Stimulated activated CD8-positive, alpha-beta memory T cell treated with anti-CD3 and anti-CD28 coated beads, Interleukin-2, amount 100 ng/mL, for 1 hour (primary cell): ENCODE data around the gene TOR1B.
"Not testable (repeated sequence)": the region's sequence is repeated elsewhere in the genome, so short reads cannot be mapped to it uniquely, and the experiment has no call there.

Source experiments
- DNase-seq, 2 donors: peaks; one replicate each; pipeline ENCODE4 v3.0.0-alpha.2; 2020; ENCODE audit warnings: low read depth in 2 of 2

TOR1B gene

DNA sequence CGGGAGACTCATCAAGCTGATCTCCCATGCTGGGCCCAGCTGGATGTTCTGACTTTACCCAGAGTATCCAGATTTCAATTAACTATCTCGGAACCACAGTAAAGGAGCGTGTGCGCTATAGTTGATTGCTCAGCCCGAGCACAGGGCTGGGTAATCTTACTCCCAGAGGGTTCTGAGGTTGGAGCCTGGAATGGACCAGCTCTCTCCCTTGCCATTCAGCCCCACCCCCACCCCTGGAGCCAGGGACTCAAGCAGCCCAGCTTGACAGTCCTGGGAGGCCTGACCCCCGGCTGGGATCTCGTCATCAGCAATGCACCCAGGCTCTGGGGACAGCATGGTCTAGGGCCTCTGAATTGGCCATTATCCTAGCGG, 26.4 kb upstream of the TOR1B start:
- no peak for DNase-seq

DNA sequence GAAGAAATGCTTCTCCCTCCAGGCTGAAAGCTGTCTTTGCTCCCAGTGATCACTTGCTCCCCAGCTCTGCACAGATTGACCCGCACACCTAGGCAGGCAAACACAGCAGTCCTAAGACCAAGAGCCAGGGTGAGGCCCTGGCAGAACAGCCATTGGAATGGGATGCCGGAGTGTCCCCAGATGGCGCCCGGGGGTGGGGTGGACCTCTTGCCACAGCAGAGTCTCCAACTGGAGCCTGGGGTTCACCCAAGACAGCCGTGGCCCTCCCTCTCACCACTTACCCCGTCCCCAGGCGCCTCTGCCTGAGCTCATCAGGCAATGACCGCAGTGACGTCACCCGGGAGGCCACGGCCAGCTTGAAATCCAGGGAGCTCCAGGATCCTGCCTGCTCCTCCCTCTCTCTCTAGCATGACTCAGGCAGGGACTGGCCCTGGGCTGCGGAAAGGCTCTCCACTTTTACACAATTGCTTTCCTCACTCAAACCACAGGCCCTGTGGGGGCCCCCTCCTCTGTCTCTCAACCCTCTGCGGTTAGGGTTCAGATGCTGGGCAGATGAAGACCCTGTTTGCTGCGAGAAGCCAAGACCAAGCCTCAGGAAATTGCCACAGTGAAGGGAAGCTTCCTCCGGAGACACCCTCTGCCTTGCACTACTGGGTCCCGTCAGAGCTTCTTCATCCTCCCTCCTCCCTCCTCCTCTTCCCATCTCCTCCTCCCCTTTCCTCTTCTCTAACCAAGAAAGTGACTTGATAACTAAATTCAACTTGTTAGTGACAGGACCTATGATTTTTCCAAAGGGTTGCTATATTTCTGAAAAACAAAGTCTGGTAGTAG, 25.8 kb upstream of the TOR1B start:
- peak; percentile 6 to 10 for DNase-seq

DNA sequence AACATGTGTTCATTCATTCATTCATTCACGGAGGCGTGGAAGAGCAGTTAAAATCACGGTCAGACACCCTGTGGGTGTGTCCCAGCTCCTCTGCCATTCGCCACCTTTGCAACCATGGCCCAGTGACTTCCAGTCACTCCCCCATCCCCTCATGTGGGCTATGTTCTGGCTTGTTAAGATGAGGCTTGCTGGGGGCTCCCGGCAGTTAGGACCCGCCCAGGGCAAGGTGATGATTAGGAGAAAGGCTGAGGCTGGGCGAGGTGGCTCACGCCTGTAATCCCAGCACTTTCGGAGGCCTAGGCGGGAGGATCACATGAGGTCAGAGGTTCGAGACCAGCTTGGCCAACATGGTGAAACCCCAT, 25.2 kb upstream of the TOR1B start:
- DNase-seq, result no peak

DNA sequence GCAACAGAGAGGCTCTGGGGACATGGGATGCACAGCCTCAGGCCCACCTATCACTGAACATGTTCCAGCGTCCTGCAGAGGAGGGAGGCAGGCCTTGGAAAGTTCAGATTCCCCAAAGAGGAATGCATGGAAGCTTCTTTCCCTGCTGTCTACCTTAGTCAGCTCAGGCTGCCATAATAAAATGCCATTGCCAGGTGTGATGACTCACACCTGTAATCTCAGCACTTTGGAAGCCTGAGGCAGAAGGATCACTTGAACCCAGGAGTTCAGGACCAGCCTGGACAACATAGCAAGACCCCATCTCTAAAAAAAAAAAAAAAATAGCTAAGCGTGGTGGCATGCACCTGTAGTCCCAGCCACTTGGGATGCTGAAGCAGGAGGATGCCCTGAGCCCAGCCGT, 24.5 kb upstream of the TOR1B start:
- DNase-seq, result no peak

DNA sequence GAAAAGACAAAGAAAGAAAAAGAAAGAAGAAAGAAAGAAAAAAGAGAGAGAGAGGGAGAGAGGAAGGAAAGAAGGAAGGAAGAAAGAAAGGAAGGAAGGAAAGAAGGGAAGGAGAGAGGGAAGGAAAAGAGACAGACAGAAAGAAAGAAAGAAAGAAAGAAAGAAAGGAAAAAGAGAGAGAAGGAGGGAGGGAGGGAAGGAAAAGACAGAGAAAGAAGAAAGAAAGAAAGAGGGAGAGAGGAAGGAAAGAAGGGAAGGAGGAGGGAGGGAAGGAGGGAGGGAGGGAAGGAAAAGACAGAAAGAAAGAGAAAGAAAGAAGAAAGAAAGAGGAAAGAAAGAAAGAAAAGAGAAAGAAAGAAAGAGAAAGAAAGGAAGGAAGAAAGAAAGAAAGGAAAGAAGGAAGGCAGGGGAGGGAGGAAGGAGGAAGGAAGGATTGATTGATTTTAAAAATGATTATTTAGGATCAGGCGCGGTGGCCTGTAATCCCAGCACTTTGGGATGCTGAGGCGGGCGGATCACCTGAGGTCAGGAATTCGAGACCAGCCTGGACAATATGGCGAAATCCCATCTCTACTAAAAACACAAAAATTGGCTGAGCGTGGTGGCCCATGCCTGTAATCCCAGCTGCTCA, 23.3 kb upstream of the TOR1B start:
- DNase-seq, result no peak

DNA sequence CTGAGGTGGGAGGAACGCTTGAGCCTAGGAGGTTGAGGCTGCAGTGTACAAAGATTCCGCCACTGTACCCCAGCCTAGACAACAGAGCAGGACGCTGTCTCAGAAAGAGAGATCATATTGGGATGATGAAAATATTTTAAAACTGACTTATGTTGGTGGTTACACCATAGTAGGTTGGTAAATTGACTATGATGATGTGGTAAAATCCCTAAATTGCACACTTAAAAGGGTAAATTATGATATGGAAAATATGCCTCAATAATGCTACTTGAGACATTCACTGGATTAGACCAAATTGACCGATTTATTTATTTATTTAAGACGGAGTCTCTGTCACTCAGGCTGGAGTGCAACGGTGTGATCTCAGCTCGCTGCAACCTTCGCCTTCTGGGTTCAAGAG, 21.9 kb upstream of the TOR1B start:
- no peak for DNase-seq

DNA sequence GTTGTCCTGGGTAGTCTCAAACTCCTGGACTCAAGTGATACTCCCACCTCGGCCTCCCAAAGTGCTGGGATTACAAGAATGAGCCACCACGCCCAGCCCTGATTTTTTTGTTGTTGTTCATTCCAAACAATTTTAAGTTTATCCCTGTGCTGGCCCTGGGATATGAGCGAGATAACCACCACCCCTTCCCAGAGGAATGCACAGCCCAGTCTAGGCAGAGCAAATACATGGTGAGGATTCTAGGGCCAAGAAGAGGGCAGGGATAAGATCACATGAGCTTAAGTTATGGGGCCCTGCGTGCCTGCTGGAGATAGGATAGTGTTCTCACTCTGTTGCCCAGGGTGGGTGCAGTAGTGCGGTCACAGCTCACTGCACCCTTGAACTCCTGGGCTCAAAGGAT, 21.0 kb upstream of the TOR1B start:
- no peak for DNase-seq

DNA sequence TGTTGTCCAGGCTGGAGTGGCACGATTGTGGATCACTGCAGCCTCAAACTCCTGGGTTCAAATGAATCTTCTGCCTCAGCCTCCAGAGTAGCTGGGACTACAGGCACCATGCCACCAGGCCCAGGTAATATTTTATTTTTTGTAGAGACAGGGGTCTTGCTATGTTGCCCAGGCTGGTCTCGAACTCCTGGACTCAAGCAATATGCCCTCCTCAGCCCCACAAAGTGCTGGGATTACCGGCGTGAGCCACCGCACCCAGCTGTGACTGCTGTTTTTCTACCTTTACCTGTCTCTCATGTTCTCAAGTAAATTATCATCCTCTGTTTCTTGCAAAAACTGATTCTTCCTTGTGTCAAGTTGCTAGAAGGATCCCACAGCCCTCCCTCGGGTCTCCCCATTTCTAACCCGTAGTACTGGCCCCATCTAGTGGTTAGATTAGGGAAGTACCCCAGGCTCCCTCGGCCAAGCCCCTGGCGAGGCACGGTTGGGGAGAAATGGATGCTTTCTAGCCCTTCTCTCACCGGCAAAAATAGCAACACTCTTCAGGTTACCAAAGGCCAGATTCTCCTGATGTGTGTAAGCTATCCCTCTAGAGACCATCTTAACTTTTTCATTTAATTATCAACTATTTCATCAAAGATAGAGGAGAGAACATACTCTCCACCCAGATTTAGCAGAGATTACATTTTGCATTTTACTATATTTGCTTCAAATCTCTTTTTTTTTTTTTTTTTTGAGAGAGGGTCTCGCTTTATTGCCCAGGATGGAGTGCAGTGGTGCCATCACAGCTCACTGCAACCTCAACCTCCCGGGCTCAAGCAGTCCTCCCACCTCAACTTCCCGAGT, 19.2 kb upstream of the TOR1B start:
- peak; percentile 39 to 46 for DNase-seq

DNA sequence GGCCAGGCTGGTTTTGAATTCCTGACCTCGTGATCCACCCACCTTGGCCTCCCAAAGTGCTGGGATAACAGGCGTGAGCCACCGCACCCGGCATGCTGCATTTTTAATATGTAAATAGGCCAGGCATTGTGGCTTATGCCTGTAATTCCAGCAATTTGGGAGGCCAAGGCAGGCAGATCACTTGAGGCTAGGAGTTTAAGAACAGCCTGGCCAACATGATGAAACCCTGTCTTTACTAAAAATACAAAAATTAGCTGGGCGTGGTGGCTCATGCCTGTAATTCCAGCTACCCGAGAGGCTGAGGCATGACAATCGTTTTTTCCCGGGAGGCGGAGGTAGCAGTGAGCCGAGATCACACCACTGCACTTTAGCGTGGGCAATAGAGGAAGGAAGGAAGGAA, 18.0 kb upstream of the TOR1B start:
- DNase-seq, result not testable (repeated sequence)

DNA sequence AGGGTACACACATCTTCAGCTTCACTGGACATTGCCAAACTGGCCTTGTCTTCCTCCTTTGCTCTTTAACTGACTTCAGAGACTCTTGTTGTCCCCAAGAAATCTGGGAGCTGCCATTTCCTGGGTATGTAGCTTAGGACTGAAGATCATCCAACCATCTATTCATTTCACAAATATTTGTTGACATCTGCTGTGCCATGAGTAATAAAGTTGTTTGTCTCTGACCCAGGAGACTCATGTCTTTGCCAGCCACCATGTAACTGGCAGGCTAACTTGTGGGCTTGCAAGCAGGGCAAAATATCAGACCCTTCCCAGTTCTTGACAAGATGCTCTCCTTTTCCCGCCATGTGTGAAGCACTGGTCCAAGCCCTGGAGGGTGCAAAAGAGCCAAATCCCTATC, 17.1 kb upstream of the TOR1B start:
- no peak for DNase-seq

DNA sequence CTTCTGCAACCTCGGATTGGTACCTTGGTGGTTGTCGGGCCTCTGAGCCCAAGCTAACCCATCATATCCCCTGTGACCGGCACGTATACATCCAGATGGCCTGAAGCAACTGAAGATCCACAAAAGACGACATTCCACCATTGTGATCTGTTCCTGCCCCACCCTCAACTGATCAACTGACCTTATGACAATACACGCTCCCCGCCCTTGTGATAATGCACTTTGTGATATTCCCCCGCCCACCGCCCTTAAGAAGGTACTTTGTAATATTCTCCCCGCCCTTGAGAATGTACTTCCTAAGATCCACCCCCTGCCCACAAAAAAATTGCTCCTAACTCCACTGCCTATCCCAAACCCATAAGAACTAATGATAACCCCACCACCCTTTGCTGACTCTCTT, 16.5 kb upstream of the TOR1B start:
- no peak for DNase-seq

DNA sequence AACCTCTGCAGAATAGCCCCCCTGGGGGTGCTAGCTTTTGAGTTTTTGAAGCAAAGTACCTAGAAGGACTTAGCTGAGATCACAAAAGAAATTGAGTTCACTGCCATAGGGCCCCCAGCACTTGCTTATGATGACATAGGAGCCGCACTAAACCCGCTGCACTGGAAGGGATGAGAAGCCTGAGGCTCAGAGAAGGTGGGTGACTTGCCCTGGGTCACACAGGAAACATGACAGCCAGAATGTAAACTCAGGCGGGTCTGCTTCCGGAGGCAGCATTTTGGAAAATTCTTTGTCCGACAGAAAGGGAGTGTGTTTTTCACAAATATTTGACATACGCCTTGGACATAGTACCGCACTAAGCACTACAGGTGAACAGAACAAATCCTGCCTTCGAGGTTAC, 8.4 kb upstream of the TOR1B start:
- DNase-seq, result no peak

DNA sequence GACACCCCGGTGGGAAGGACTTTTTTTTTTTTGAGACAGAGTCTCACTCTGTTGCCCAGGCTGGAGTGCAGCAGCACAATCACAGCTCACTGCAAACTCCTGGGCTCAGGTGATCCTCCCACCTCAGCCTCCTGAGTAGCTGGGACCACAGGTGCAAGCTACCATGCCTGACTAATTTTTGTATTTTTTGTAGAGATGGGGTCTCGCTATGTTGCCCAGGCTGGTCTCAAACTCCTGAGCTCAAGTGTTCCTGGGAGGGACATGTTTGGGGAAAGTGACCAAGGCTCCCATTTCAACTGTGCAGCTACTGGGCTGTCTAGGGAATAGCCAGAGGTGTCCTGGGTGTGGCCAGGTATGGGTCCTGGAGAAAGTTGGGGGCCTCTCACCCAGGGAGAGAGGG, 7.0 kb upstream of the TOR1B start:
- not testable (repeated sequence) for DNase-seq

DNA sequence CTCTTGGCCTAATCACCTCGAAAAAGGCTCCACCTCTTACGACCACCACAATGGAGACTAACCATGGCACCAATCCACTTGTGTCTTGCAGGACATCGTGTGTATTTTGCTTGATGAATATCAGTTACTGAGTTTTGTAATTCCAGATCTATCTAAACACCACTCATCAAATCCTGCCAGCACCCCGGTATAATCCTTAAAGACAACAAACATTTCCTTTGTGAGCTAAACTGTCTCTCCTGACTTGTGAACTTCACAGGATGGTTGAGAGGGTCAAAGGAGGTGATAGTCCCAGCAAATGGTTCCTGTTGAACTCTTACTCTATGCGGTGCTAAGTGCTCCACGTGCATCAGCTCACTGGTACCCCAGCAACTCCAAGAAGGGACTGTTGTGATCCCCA, 4.0 kb upstream of the TOR1B start:
- DNase-seq, result no peak

DNA sequence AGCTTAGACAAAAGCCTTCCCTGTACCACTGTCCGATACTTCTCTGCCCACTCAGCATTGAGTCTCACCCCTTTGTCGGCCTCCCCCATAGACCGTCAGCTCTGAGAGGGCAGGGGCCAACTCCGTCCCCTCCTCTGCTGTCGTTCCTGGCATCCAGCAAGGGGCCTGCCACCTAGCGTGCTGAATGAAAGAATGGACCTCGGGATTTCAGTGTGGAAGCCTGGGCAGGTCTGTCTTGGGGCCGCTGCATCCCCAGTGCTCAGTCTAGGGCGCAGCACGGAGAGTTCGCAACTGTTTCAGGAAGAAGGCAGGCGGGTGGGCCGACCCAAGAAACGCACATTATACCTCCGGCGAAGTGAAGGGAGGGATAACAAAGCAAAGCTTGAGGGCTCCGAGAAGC, 1.5 kb upstream of the TOR1B start:
- no peak for DNase-seq

DNA sequence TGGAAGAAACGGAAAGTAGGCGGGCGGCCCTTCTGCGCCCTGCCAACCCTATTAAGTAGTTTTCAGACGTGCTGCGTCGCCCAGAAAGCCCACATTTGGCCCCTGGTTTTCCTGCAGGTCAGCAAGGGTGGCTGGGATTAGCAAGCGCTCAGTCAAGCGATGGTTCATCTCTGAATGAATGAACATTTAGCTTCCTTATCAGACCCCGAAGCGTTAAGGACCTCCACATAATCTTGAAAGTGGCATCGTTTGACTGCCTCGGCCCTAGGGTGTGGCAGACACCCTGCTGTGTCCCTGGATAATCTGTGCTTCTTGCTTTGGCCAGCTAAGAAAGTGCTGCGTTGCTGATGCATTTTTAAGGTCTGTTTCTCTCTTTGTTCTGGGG, 684 bp downstream of the TOR1B start:
- DNase-seq, result no peak

DNA sequence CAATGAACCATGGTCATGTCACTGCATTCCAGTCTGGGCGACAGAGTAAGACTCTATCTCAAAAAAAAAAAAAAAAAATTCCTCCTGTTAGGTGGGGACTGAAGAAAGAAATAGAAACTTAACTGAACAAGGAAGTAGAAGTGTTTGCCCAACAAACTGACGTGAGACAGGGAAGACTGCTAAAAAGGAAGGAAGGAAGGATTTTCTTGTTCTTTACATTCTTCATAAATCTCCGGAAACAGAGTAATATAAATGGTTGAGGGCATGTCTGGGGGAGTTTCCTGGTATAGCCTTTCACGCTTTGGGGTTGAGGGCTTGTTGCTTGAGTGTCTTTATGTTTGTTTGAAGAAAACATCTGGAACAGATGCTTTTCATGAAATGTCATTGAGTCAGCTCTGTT, 3.1 kb downstream of the TOR1B start:
- no peak for DNase-seq

DNA sequence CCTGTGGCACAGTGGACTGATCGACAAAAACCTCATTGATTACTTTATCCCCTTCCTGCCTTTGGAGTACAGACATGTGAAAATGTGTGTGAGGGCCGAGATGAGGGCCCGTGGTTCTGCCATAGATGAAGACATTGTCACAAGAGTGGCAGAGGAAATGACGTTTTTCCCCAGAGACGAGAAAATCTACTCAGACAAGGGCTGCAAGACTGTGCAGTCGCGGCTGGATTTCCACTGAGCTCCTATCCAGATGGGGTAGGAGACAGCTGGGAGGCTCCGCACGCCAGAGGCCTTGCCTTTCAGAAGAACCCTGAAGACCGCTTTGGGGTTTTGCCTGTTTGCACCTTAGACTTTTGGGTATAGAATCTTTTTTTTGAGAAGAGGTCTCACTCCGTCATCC, 6.4 kb downstream of the TOR1B start:
- no peak for DNase-seq

DNA sequence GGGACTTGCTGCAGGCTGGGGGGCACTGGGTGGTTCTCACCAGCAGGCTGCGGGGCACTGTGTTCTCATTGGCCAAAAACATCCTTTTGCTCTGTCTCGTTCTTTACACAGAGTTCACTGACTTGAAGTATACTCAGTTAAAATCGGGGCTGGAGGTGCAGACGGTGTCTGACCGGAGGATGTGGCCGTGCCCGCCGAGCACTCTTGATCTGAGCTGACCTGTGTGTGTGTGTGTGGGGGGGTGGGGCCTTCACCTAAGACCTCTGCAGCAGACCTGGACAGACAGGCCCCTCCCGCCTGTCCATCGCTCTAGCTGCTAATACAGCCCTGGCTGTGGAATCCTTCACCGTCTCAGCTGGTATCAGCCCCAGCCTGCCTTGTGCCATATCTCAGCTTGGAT, 7.1 kb downstream of the TOR1B start:
- no peak for DNase-seq

DNA sequence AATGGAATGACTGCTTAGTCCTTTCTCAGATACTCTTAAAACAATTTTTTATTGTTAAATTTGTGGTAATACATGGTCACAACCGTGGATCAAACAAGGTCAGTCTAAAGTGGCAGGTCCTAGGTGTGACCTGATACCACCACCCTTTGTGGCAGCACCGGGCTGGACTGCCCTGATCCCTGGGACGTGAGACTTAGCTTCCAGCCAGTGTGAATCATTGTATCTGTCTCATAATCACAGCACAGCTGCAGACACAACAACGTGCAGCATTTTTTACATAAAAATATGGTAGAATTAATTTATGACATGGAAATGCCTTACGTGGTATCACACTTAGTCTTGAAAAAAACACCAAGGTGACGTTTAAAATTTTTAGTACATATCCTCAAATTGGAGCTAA, 7.8 kb downstream of the TOR1B start:
- DNase-seq, result no peak

DNA sequence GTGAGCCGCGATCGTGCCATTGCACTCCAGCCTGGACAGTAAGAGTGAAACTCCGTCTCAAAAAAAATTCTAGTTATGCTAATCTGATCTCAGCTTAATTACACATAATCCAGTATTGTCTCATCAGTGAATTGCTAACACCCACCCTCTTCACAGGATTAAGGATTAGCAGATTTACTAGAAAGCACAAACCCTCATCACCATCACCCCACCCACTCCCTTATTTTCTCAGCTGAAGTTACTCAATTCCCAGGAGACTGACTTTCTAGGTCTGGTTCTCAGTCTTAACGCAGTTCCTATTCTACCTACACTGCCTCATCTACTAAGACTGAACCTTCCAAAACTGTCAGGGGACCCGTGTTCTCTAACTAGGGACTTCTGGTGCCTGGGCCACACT, 9.0 kb downstream of the TOR1B start:
- DNase-seq, result no peak

DNA sequence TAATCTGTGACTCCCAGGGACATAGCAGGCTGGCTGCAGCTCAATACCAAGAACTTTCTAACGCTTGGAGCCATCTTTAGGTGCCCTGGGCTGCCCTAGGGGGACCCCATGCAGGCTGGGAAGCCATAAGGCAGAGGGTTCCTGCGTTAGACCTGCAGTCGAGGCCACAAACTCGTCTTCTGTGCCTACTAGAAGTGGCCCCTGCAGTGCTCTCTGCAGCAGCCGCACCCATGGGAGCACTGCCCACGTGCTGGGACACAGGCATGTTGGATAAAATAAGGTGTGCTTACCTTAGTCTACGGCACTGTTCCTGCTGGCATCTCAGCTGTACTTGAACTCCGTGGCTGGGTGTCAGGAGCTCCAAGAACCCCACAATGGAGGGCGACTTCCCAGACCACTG, 9.4 kb downstream of the TOR1B start:
- DNase-seq, result no peak

DNA sequence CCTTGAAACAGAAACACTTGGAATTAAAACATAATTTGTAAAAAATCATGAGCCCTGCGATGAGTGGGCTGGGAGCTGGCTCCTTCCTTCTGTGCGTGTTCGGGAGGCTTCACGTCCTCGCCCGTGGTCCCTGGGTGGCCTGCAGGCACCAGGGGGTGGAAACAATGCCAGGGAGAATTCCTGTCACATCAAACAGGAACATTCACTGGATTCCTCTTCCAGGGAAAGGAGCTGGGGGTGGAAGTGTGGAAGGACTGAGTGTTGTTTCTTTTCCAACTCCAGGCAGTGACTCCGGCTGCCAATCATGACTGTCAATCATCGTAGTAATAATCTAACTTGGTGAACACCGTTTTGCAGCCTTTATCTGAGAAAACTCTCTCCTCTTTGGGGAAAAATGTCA, 10.7 kb downstream of the TOR1B start:
- no peak for DNase-seq
